22Rv1 (cell line): Measurements from ENCODE around the gene ZNF33A.
"Not testable (repeated sequence)": the region's sequence is repeated elsewhere in the genome, so short reads cannot be mapped to it uniquely, and the experiment has no call there.

Experiments used
- ZFX ChIP-seq: fragments of 450-650 bp; IDR thresholded peaks from 2 replicates; pipeline ENCODE4 v1.6.1; 2017; ENCODE audit warnings: antibody characterized with exemption, borderline replicate concordance
- TF ChIP-seq, protein P1 (sequence below): fragments of 450-650 bp; IDR thresholded peaks from 2 replicates; pipeline ENCODE4 v1.5.1; 2017; ENCODE audit warnings: mild to moderate bottlenecking

DNA sequence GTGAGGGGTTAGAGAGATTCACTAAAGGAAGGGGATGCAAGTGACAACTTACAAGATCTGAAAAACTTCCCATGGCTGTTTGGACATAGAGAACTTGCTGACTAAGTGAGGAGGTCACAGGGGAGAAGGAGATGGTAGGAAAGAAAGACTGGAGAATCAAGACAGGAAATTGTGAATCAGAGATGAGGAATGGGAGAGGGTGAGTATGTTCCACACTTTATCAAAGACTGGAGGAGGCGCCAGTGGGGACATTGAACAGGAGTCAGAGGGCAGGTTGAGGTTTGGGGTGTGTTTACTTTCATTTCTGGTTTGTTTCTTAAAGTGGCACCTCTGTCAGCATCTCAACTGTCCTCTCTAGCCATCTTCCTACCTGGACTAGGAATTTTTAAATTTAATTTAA, 59.2 kb downstream of the ZNF33A start:
- TF ChIP-seq, protein P1, sequence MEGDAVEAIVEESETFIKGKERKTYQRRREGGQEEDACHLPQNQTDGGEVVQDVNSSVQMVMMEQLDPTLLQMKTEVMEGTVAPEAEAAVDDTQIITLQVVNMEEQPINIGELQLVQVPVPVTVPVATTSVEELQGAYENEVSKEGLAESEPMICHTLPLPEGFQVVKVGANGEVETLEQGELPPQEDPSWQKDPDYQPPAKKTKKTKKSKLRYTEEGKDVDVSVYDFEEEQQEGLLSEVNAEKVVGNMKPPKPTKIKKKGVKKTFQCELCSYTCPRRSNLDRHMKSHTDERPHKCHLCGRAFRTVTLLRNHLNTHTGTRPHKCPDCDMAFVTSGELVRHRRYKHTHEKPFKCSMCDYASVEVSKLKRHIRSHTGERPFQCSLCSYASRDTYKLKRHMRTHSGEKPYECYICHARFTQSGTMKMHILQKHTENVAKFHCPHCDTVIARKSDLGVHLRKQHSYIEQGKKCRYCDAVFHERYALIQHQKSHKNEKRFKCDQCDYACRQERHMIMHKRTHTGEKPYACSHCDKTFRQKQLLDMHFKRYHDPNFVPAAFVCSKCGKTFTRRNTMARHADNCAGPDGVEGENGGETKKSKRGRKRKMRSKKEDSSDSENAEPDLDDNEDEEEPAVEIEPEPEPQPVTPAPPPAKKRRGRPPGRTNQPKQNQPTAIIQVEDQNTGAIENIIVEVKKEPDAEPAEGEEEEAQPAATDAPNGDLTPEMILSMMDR: not testable (repeated sequence)
- not testable (repeated sequence) for TF ChIP-seq ZFX
